HepG2 (cell line): ENCODE data around the gene KIF2C. TPM values are rescaled to one million over a fixed set of nuclear protein-coding genes. Genes with fewer than 3 reads are reported as not detected.

Experiments used
- DBP ChIP-seq: sonication (generic); formaldehyde crosslinking; IDR thresholded peaks from 2 replicates; pipeline ENCODE4 v1.4.0; 2020; ENCODE audit warnings: missing genetic modification reagents; ENCODE audit errors: not compliant biosample characterization
- FOXC1 ChIP-seq: sonication (generic); formaldehyde crosslinking; IDR thresholded peaks from 2 replicates; pipeline ENCODE4 v1.8.0; 2022; ENCODE audit warnings: mild to moderate bottlenecking, missing genetic modification reagents, borderline replicate concordance
- HDAC6 ChIP-seq: fragments of 200-600 bp; sonication (generic); IDR thresholded peaks from 2 replicates; pipeline ENCODE4 v1.7.0; 2017; ENCODE audit warnings: mild to moderate bottlenecking, antibody characterized with exemption, low read length, low read depth
- HNF4A ChIP-seq: sonication (generic); formaldehyde crosslinking; IDR thresholded peaks from 2 replicates; pipeline ENCODE4 v1.4.0; 2020; ENCODE audit warnings: missing genetic modification reagents
- IRF1 ChIP-seq: sonication (generic); formaldehyde crosslinking; IDR thresholded peaks from 2 replicates; pipeline ENCODE4 v1.4.0; 2020; ENCODE audit warnings: low read depth, mild to moderate bottlenecking, missing genetic modification reagents
- KDM5B ChIP-seq: sonication (generic); formaldehyde crosslinking; IDR thresholded peaks from 2 replicates; pipeline ENCODE4 v1.4.0; 2020; ENCODE audit warnings: missing genetic modification reagents, mild to moderate bottlenecking, borderline replicate concordance
- MXD1 ChIP-seq: sonication (generic); formaldehyde crosslinking; IDR thresholded peaks from 2 replicates; pipeline ENCODE4 v1.4.0; 2020; ENCODE audit warnings: mild to moderate bottlenecking, missing genetic modification reagents
- PATZ1 ChIP-seq: sonication (generic); formaldehyde crosslinking; IDR thresholded peaks from 2 replicates; pipeline ENCODE4 v1.4.0; 2020; ENCODE audit warnings: missing genetic modification reagents
- PTBP1 ChIP-seq: fragments of 200-400 bp; formaldehyde crosslinking; IDR thresholded peaks from 2 replicates; pipeline ENCODE4 v1.6.1; 2018; ENCODE audit warnings: low read length, low read depth; ENCODE audit not compliant: poor library complexity, severe bottlenecking
- RARA ChIP-seq: IDR thresholded peaks from 2 replicates; pipeline ENCODE4 v1.6.1; 2016; ENCODE audit warnings: missing genetic modification reagents, missing compliant biosample characterization
- SAP130 ChIP-seq: IDR thresholded peaks from 2 replicates; pipeline ENCODE4 v1.6.1; 2016; ENCODE audit warnings: low read depth
- ZNF142 ChIP-seq: sonication (generic); formaldehyde crosslinking; IDR thresholded peaks from 2 replicates; pipeline ENCODE4 v1.4.0; 2020; ENCODE audit warnings: missing genetic modification reagents
- ZNF362 ChIP-seq: sonication (generic); formaldehyde crosslinking; IDR thresholded peaks from 2 replicates; pipeline ENCODE4 v1.4.0; 2020; ENCODE audit warnings: missing genetic modification reagents, mild to moderate bottlenecking, borderline replicate concordance
- ZNF891 ChIP-seq: sonication (generic); formaldehyde crosslinking; IDR thresholded peaks from 2 replicates; pipeline ENCODE4 v1.5.0; 2020; ENCODE audit warnings: mild to moderate bottlenecking, missing genetic modification reagents
- polyA plus RNA-seq, 8 experiments: library from polyadenylated mRNA; depleted of rRNA in 3 of 8; stranded (reverse) in 7 of 8; unstranded in 1 of 8; fragments of >200 nt; fragmentation: Illumina TruSeq in 4 of 8; extraction: Trizol in 4 of 8; gene quantifications; 2 replicates each; pipeline versions ENCODE4 v1.2.1 to v1.2.3, GENCODE V29; 2011 to 2016; ENCODE audit warnings: low read depth in 4 of 8, missing spikeins in 1 of 8, mixed read lengths in 1 of 8; ENCODE audit not compliant: insufficient read depth in 1 of 8
- total RNA-seq, 5 experiments: library from RNA; depleted of rRNA; stranded (reverse); fragments of >200 nt; fragmentation: Illumina TruSeq; extraction: Trizol; gene quantifications; 2 replicates each; pipeline ENCODE4 v1.2.3, GENCODE V29; 2016; ENCODE audit warnings: low read depth in 1 of 5

The KIF2C gene
- total and polyA plus RNA-seq, 2 of the 13 experiments (the other 11 are each of a cell fraction or from before 2014, with no cell fraction given), result 29.7 to 53.7 TPM

GRCh38 chr1:44802306-44803061, 62.8 kb downstream of the KIF2C start (continued):
- TF ChIP-seq PATZ1 (0 out of 2 replicates have a peak, but pooled peaks have one; percentile 43), KDM5B (CRISPR knock-in tag) (peak; percentile 19; the same call in 1 of the 2 replicates), HDAC6 (no peak), ZNF891 (CRISPR knock-in tag) (no peak), SAP130 (CRISPR knock-in tag) (peak; percentile 68), DBP (CRISPR knock-in tag) (no peak), PTBP1 (no peak), RARA (CRISPR knock-in tag) (0 out of 2 replicates have a peak, but pooled peaks have one; percentile 15), HNF4A (0 out of 2 replicates have a peak, but pooled peaks have one; percentile 14), IRF1 (CRISPR knock-in tag) (no peak), ZNF362 (CRISPR knock-in tag) (no peak), MXD1 (CRISPR knock-in tag) (no peak), ZNF142 (CRISPR knock-in tag) (no peak), FOXC1 (no peak)
